GM18508 (cell line): ENCODE results near the gene MBD1.
A peak's percentile ranks its signal among the peaks of the same experiment; 100 is the strongest.
"Not testable (repeated sequence)": the region's sequence is repeated elsewhere in the genome, so short reads cannot be mapped to it uniquely, and the experiment has no call there.

Experiments
- ATAC-seq: cut with Tn5 transposase; IDR thresholded peaks from one replicate; pipeline ENCODE4 v1.9.1; 2021; ENCODE audit warnings: moderate number of reproducible peaks; ENCODE audit not compliant: insufficient read depth, unreplicated experiment

Gene MBD1

GRCh38 chr18:50281295-50281971 lies at the start of gene MBD1:
Gene MBD1 (minus strand): TSS chr18:50281523. CDS start chr18:50279992, 1,531 bp downstream.
- peak; percentile 71 for ATAC-seq

GRCh38 chr18:50330176-50330575 lies 48.9 kb upstream of the MBD1 start:
- no peak for ATAC-seq

- ATAC-seq, result no peak
Observed at GRCh38 chr18:50327983-50328382, 46.7 kb upstream of the MBD1 start.

- no peak for ATAC-seq
Observed at GRCh38 chr18:50320719-50321118, 39.4 kb upstream of the MBD1 start.

DNA sequence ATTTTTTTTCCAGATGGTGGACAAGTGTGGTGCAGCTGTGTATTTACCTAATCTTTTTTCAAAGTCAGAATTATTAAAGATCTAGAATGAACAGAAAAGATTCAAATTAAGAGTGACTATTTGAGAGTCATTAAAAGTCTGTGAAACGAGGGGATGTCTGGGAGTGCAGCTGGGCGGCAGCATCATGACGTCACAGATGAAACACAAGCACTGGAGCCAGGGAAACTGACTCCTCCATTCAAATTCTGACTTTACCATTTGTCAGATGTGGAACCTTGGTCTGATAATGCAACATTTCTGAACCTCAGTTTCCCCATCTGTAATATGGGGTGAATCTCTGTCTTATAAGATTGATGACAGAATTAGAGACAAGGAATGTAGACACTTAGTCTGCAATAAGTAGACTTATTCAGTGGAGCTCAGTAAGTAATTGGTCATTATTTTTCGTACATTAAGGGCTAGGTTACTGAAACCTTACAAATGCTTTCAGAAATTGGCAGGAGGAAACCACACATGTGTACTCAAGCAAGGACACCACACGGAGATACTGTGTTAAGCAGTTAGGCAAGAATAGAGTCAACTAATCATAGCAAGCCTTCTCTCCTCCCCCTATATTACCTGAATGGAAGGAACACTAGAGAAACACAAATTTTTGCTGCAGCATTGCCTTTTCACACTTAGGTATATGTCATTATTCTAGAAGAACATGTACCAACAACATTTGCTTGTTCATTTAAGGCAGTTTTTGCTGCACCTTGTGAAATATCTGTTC lies 34.0 kb upstream of the MBD1 start:
- peak; percentile 58 for ATAC-seq

GRCh38 chr18:50313873-50314460 lies 32.6 kb upstream of the MBD1 start:
- ATAC-seq, result no peak

DNA sequence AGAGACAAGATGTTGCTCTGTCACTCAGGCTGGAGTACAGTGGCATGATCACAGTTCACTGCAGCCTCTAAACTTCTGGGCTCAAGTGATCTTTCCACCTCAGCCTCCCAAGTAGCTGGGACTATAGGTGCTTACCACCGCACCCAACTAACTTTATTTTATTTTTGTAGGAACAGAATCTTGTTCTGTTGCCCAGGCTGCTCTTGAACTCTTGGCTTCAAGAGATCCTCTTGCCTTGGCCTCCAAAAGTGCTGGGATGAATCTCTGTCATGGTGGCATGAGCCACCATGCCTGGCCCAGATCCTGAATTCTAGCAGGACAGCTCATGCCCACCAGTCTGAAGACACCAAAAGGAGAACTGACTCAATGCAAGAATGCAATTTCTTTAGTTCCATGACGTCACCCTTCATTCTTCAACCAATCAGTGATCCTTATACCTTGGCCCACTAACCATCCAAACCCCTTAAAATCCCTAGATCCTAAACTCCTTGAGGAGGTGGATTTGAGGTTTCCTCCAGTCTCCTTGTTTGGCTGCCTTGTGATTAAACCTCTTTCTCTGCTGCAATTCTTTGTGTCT lies 31.8 kb upstream of the MBD1 start:
- ATAC-seq, result peak; percentile 10

GRCh38 chr18:50312296-50313030 lies 31.1 kb upstream of the MBD1 start:
- ATAC-seq, result peak; percentile 55

- ATAC-seq, result no peak
Observed at GRCh38 chr18:50311650-50312049, 30.3 kb upstream of the MBD1 start.

DNA sequence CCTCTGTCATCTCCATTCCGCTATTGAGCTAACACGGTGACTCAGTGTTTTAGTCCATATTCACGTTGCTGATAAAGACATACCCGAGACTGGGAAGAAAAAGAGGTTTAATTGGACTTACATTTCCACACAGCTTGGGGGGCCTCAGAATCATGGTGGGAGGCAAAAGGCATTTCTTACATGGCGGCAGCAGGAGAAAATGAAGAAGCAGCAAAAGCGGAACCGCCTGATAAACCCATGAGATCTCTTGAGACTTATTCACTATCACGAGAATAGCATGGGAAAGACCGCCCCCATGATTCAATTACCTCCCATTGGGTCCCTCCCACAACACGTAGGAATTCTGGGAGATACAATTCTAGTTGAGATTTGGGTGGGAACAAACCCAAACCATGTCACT lies 28.8 kb upstream of the MBD1 start:
- ATAC-seq, result no peak

DNA sequence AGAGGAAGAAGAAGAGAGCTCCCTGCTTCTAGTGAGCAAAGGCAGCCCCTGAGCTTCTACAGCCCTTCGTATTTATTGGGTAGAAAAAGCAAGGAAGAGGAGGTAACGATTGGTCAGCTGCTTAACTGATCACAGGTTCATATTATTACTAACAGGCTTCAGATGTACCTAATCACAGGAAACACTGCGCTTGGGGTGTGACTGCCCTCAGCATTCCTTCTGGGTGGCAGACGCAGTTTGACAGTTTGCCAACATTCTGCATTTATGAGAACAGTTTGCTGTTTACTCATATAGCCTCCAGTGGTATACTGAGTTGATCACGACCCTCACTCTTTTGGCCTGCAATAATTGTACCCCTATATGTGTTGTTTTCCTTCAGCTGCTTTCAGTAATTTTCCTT lies 27.5 kb upstream of the MBD1 start:
- ATAC-seq, result not testable (repeated sequence)

GRCh38 chr18:50307738-50308470 lies 26.6 kb upstream of the MBD1 start:
- peak; percentile 53 for ATAC-seq

- ATAC-seq, result no peak
Observed at GRCh38 chr18:50307400-50307737, 26.0 kb upstream of the MBD1 start.

GRCh38 chr18:50306944-50307343 lies 25.6 kb upstream of the MBD1 start:
- ATAC-seq, result no peak

GRCh38 chr18:50301074-50301473 lies 19.8 kb upstream of the MBD1 start:
- no peak for ATAC-seq

- ATAC-seq, result no peak
Observed at GRCh38 chr18:50299626-50300388, 18.5 kb upstream of the MBD1 start.

- ATAC-seq, result no peak
Observed at GRCh38 chr18:50298443-50299284, 17.3 kb upstream of the MBD1 start.
